Astrocyte (in vitro differentiated cells and primary cell): ENCODE data around the gene PTCD3. TPM values are rescaled to one million over a fixed set of nuclear protein-coding genes. Genes with fewer than 3 reads are reported as not detected.

ENCODE experiments used
- DNase-seq: peaks from one replicate; pipeline ENCODE4 v3.0.0-alpha.2; 2010; ENCODE audit warnings: low read depth
- FAIRE-seq: peaks from 2 replicates; lab custom pipeline; 2011; peaks lifted over from hg19 to GRCh38; lab: Jason Lieb, UNC
- H2AFZ ChIP-seq: 2 replicates; pipeline ENCODE4 v1.6.0; 2012; ENCODE audit warnings: low read depth, low read length, inconsistent platforms
- H3K27ac ChIP-seq: 2 replicates; pipeline ENCODE4 v1.5.1; 2011; ENCODE audit warnings: low read depth, low read length, inconsistent platforms
- H3K27me3 ChIP-seq: 2 replicates; pipeline ENCODE4 v1.6.0; 2011; ENCODE audit warnings: low read length, inconsistent platforms; ENCODE audit not compliant: insufficient read depth
- H3K36me3 ChIP-seq: 2 replicates; pipeline ENCODE4 v1.5.1; 2011; ENCODE audit warnings: low read length, inconsistent platforms; ENCODE audit not compliant: insufficient read depth
- H3K4me1 ChIP-seq: 2 replicates; pipeline ENCODE4 v1.5.1; 2011; ENCODE audit warnings: low read length, inconsistent platforms; ENCODE audit not compliant: insufficient read depth
- H3K4me2 ChIP-seq: 2 replicates; pipeline ENCODE4 v1.6.0; 2012; ENCODE audit warnings: low read length, inconsistent platforms
- H3K4me3 ChIP-seq: 2 replicates; pipeline ENCODE4 v1.5.1; 2011; ENCODE audit warnings: low read depth, mild to moderate bottlenecking, low read length, inconsistent platforms; ENCODE audit not compliant: insufficient read depth
- H3K79me2 ChIP-seq: 2 replicates; pipeline ENCODE4 v1.6.0; 2012; ENCODE audit warnings: mild to moderate bottlenecking, low read length, inconsistent platforms; ENCODE audit not compliant: insufficient read depth
- H3K9ac ChIP-seq: 2 replicates; pipeline ENCODE4 v1.6.0; 2012; ENCODE audit warnings: mild to moderate bottlenecking, low read length, inconsistent platforms
- H3K9me3 ChIP-seq: 2 replicates; pipeline ENCODE4 v1.5.1; 2012; ENCODE audit warnings: low read depth, mild to moderate bottlenecking, low read length, inconsistent platforms; ENCODE audit not compliant: insufficient read depth
- H4K20me1 ChIP-seq: 2 replicates; pipeline ENCODE4 v1.6.0; 2012; ENCODE audit warnings: low read length, inconsistent platforms; ENCODE audit not compliant: insufficient read depth
- H3K27ac Mint-ChIP-seq: one replicate; pipeline ENCODE4 v1.8.0; 2021; ENCODE audit warnings: mild to moderate bottlenecking, mixed read lengths; ENCODE audit not compliant: unreplicated experiment
- H3K27me3 Mint-ChIP-seq: one replicate; pipeline ENCODE4 v1.8.0; 2021; ENCODE audit warnings: low read depth, mixed read lengths; ENCODE audit not compliant: unreplicated experiment
- H3K36me3 Mint-ChIP-seq: one replicate; pipeline ENCODE4 v1.8.0; 2021; ENCODE audit warnings: low read depth, mixed read lengths; ENCODE audit not compliant: unreplicated experiment
- H3K4me1 Mint-ChIP-seq: one replicate; pipeline ENCODE4 v1.8.0; 2021; ENCODE audit warnings: low read depth, mixed read lengths; ENCODE audit not compliant: unreplicated experiment
- H3K4me3 Mint-ChIP-seq: one replicate; pipeline ENCODE4 v1.8.0; 2021; ENCODE audit warnings: mild to moderate bottlenecking, moderate library complexity, mixed read lengths; ENCODE audit not compliant: unreplicated experiment
- H3K9me3 Mint-ChIP-seq: one replicate; pipeline ENCODE4 v1.8.0; 2021; ENCODE audit warnings: mild to moderate bottlenecking, mixed read lengths; ENCODE audit not compliant: unreplicated experiment
- EZH2 ChIP-seq: IDR thresholded peaks from 2 replicates; pipeline ENCODE4 v1.6.1; 2012; ENCODE audit warnings: mild to moderate bottlenecking, low read length, inconsistent platforms; ENCODE audit not compliant: insufficient read depth
- total RNA-seq: library from RNA; stranded (reverse); gene quantifications from 2 replicates; pipeline ENCODE4 v1.2.1, GENCODE V29; 2021
- TF ChIP-seq, protein P1 (sequence below): IDR thresholded peaks from 2 replicates; pipeline ENCODE4 v1.5.1; 2011; ENCODE audit warnings: low read depth, mild to moderate bottlenecking, inconsistent platforms, low read length, moderate library complexity; ENCODE audit not compliant: insufficient read depth

Gene PTCD3
- total RNA-seq, 1 donor from 2014 or later = 74.5 TPM

DNA sequence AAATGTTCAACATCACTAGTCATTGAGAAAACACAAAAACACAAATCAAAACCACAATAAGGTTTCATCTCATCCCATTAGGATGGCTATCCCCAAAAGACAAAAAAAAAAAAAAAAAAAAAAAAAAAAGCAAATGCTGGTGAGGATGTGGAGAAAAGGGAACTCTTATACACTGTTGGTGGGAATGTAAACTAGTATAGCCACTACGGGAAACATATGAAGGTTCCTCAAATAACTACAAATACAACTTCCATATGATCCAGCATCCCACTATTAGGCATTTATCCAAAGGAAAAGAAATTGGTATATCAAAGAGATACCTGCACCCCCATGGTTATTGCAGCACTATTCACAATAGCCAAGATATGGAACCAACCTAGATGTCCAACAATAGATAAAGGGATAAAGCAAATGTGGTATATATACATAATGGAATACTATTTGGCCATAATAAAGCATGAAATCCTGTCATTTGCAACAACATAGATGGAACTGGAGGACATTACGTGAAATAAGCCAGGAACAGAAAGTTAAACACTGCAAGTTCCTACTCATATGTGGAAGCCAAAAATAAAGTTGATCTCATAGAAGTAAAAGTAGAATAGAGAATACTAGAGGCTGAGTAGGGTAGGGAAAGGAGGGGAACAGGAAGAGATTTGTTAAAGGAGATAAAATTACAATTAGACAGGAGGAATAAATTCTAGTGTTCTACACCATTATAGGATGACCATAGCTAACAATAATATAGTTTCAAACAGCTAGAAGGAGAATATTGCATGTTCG, 8.7 kb upstream of the PTCD3 start:
- no peak for FAIRE-seq

DNA sequence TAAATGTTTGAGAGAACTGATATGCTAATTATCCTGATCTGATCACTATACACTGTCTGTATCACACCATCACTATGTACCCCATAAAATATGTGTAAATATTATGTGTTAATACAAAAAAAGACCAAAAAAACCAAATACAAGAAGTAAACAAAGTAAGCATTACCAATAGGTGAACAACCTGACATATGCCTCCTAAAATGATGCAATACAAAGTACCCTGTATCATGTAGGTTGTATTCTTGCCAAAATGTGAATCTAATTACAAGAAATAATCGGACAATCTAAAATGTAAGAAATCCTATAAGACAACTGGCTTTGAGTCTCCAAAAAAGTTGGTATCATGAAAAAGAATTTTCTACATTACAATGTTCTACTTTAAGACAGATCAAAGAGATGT, 8.1 kb upstream of the PTCD3 start:
- peaks cover 21% of the 10 kb centered on the region for H3K36me3 Mint-ChIP-seq
- Histone ChIP-seq H3K36me3 (peaks cover 42% of the 10 kb centered on the region), H3K4me1 (no peaks in the 10 kb centered on the region), H2AFZ (no peak overlapping the region), H3K4me2 (no peak overlapping the region), H3K79me2 (peaks cover 89% of the 10 kb centered on the region), H4K20me1 (peaks cover 48% of the 10 kb centered on the region), H3K9ac (no peak overlapping the region), H3K9me3 (no peaks in the 10 kb centered on the region), H3K27me3 (no peaks in the 10 kb centered on the region), H3K27ac (no peak overlapping the region), H3K4me3 (no peak overlapping the region)
- FAIRE-seq (no peak), DNase-seq (no peak)
- H3K4me3 Mint-ChIP-seq = no peak overlapping the region
- H3K9me3 Mint-ChIP-seq = no peaks in the 10 kb centered on the region
- no peaks in the 10 kb centered on the region for H3K27me3 Mint-ChIP-seq
- peaks cover 2% of the 10 kb centered on the region for H3K4me1 Mint-ChIP-seq
- no peak overlapping the region for H3K27ac Mint-ChIP-seq
- no peak for TF ChIP-seq EZH2
- TF ChIP-seq, protein P1, sequence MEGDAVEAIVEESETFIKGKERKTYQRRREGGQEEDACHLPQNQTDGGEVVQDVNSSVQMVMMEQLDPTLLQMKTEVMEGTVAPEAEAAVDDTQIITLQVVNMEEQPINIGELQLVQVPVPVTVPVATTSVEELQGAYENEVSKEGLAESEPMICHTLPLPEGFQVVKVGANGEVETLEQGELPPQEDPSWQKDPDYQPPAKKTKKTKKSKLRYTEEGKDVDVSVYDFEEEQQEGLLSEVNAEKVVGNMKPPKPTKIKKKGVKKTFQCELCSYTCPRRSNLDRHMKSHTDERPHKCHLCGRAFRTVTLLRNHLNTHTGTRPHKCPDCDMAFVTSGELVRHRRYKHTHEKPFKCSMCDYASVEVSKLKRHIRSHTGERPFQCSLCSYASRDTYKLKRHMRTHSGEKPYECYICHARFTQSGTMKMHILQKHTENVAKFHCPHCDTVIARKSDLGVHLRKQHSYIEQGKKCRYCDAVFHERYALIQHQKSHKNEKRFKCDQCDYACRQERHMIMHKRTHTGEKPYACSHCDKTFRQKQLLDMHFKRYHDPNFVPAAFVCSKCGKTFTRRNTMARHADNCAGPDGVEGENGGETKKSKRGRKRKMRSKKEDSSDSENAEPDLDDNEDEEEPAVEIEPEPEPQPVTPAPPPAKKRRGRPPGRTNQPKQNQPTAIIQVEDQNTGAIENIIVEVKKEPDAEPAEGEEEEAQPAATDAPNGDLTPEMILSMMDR = no peak

More for the DNA sequence above, 8.7 kb upstream of the PTCD3 start:
- no peaks in the 10 kb centered on the region for H3K4me1 Mint-ChIP-seq
- Histone ChIP-seq H3K36me3 (peaks cover 36% of the 10 kb centered on the region), H3K9me3 (no peaks in the 10 kb centered on the region), H3K27me3 (no peaks in the 10 kb centered on the region), H4K20me1 (peaks cover 45% of the 10 kb centered on the region), H3K79me2 (peaks cover 87% of the 10 kb centered on the region), H3K9ac (no peak overlapping the region), H3K4me1 (no peaks in the 10 kb centered on the region), H2AFZ (no peak overlapping the region), H3K4me2 (no peak overlapping the region), H3K27ac (no peak overlapping the region), H3K4me3 (no peak overlapping the region)
- no peak for TF ChIP-seq EZH2
- TF ChIP-seq, protein P1 = no peak
- H3K9me3 Mint-ChIP-seq = no peaks in the 10 kb centered on the region
- H3K36me3 Mint-ChIP-seq = peaks cover 16% of the 10 kb centered on the region
- no peak overlapping the region for H3K27ac Mint-ChIP-seq
- DNase-seq = no peak
- H3K4me3 Mint-ChIP-seq = no peak overlapping the region
- no peaks in the 10 kb centered on the region for H3K27me3 Mint-ChIP-seq

DNA sequence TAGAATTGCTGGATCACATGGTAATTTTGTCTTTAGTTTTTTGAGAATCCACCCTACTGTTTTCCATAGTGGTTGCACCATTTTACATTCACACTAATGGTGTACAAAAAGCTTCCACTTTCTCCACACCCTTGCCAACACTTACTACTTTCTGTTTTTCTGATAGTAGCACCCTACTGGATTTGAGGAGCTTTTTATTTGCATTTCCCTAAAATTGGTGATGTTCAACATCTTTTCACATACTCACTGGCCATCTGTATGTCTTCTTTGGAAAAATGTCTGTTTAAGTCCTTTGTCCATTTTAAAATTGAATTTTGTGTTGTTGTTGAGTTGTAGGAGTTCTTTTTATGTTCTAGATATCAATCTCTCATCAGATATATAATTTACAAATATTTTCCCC, 3.9 kb upstream of the PTCD3 start:
- Mint-ChIP-seq H3K9me3 (no peaks in the 10 kb centered on the region), H3K4me3 (no peak overlapping the region), H3K4me1 (peaks cover 15% of the 10 kb centered on the region), H3K27me3 (no peaks in the 10 kb centered on the region), H3K27ac (no peak overlapping the region), H3K36me3 (peaks cover 20% of the 10 kb centered on the region)
- Histone ChIP-seq H3K27me3 (no peaks in the 10 kb centered on the region), H3K27ac (no peak overlapping the region), H3K4me3 (no peak overlapping the region), H2AFZ (no peak overlapping the region), H3K36me3 (peaks cover 37% of the 10 kb centered on the region), H3K9me3 (no peaks in the 10 kb centered on the region), H3K9ac (no peak overlapping the region), H3K4me1 (peaks cover 13% of the 10 kb centered on the region), H3K4me2 (no peak overlapping the region), H3K79me2 (peaks cover 90% of the 10 kb centered on the region), H4K20me1 (peaks cover 43% of the 10 kb centered on the region)
- TF ChIP-seq, protein P1 = no peak
- no peak for TF ChIP-seq EZH2
- FAIRE-seq (no peak), DNase-seq (no peak)
